HUES64 (cell line): ENCODE data around the gene PDS5B.

Source experiments
- H3K27ac ChIP-seq: 2 replicates; pipeline ENCODE4 v1.7.0; 2013; ENCODE audit warnings: low read depth, low read length, inconsistent platforms
- H3K27me3 ChIP-seq: 2 replicates; pipeline ENCODE4 v1.6.1; 2013; ENCODE audit warnings: mild to moderate bottlenecking, low read length; ENCODE audit not compliant: insufficient read depth
- H3K36me3 ChIP-seq: 2 replicates; pipeline ENCODE4 v1.6.1; 2013; ENCODE audit warnings: mild to moderate bottlenecking, low read length; ENCODE audit not compliant: insufficient read depth
- H3K4me1 ChIP-seq: 2 replicates; pipeline ENCODE4 v1.6.1; 2013; ENCODE audit warnings: mild to moderate bottlenecking, low read length, moderate library complexity; ENCODE audit not compliant: insufficient read depth
- H3K4me3 ChIP-seq: 2 replicates; pipeline ENCODE4 v1.5.1; 2013; ENCODE audit warnings: mild to moderate bottlenecking, low read length, moderate library complexity
- H3K9ac ChIP-seq: 2 replicates; pipeline ENCODE4 v1.6.1; 2013; ENCODE audit warnings: mild to moderate bottlenecking, low read depth, low read length
- H3K9me3 ChIP-seq: 2 replicates; pipeline ENCODE4 v1.6.1; 2013; ENCODE audit warnings: low read depth, low read length; ENCODE audit not compliant: insufficient read depth
- WGBS: fragments of 150-250, 120-280 bp; methylation state at CpG from one replicate; pipeline ENCODE4 v1.1.7; 2013; ENCODE audit warnings: missing lambda C conversion rate; 5-methylcytosine and 5-hydroxymethylcytosine counted together

The PDS5B gene

GRCh38 chr13:32589471-32589870 lies 3.2 kb downstream of the PDS5B start:
- Histone ChIP-seq H3K27me3 (peaks cover 8% of the 10 kb centered on the region), H3K9me3 (no peaks in the 10 kb centered on the region), H3K36me3 (no peaks in the 10 kb centered on the region), H3K4me1 (peaks cover 25% of the 10 kb centered on the region), H3K27ac (no peak overlapping the region), H3K9ac (no peak overlapping the region), H3K4me3 (no peak overlapping the region)
- WGBS, result 90% methylated on average over 8 of the region's 8 CpGs

- no peaks in the 10 kb centered on the region for H3K9me3 ChIP-seq
Observed at GRCh38 chr13:32590266-32590665, 4.0 kb downstream of the PDS5B start.

GRCh38 chr13:32592082-32592481 lies 5.8 kb downstream of the PDS5B start:
- no peak overlapping the region for H3K4me3 ChIP-seq
- H3K9ac ChIP-seq, result no peak overlapping the region
- no peaks in the 10 kb centered on the region for H3K36me3 ChIP-seq
- H3K9me3 ChIP-seq, result no peaks in the 10 kb centered on the region
- no peaks in the 10 kb centered on the region for H3K27me3 ChIP-seq
- no peak overlapping the region for H3K27ac ChIP-seq
- peaks cover 25% of the 10 kb centered on the region for H3K4me1 ChIP-seq
- WGBS, result 93% methylated on average over 8 of the region's 8 CpGs

More at GRCh38 chr13:32590266-32590665, 4.0 kb downstream of the PDS5B start:
- no peak overlapping the region for H3K27ac ChIP-seq
- H3K27me3 ChIP-seq, result peaks cover 3% of the 10 kb centered on the region
- 73% methylated on average over 2 of the region's 2 CpGs for WGBS
- no peaks in the 10 kb centered on the region for H3K36me3 ChIP-seq
- no peak overlapping the region for H3K4me3 ChIP-seq
- no peak overlapping the region for H3K9ac ChIP-seq
- H3K4me1 ChIP-seq, result peaks cover 25% of the 10 kb centered on the region

- no peaks in the 10 kb centered on the region for H3K36me3 ChIP-seq
- no peaks in the 10 kb centered on the region for H3K27me3 ChIP-seq
Observed at GRCh38 chr13:32594157-32594738, 8.0 kb downstream of the PDS5B start.

GRCh38 chr13:32595306-32595705 lies 9.1 kb downstream of the PDS5B start:
- 92% methylated on average over 1 of the region's 2 CpGs for WGBS
- no peaks in the 10 kb centered on the region for H3K36me3 ChIP-seq
- no peaks in the 10 kb centered on the region for H3K27me3 ChIP-seq

More at GRCh38 chr13:32594157-32594738, 8.0 kb downstream of the PDS5B start:
- peaks cover 14% of the 10 kb centered on the region for H3K4me1 ChIP-seq
- no peak overlapping the region for H3K4me3 ChIP-seq
- no peak overlapping the region for H3K9ac ChIP-seq
- no peaks in the 10 kb centered on the region for H3K9me3 ChIP-seq
- no peak overlapping the region for H3K27ac ChIP-seq

GRCh38 chr13:32600890-32601289 lies 14.6 kb downstream of the PDS5B start:
- no peaks in the 10 kb centered on the region for H3K9me3 ChIP-seq
- no peaks in the 10 kb centered on the region for H3K36me3 ChIP-seq
- no peaks in the 10 kb centered on the region for H3K27me3 ChIP-seq
- no peak overlapping the region for H3K9ac ChIP-seq
- WGBS, result 92% methylated on average over 2 of the region's 2 CpGs
- H3K4me1 ChIP-seq, result no peaks in the 10 kb centered on the region
- H3K4me3 ChIP-seq, result no peak overlapping the region
- H3K27ac ChIP-seq, result no peak overlapping the region

More at GRCh38 chr13:32595306-32595705, 9.1 kb downstream of the PDS5B start:
- Histone ChIP-seq H3K27ac (no peak overlapping the region), H3K9ac (no peak overlapping the region), H3K4me1 (peaks cover 4% of the 10 kb centered on the region), H3K9me3 (no peaks in the 10 kb centered on the region), H3K4me3 (no peak overlapping the region)

GRCh38 chr13:32609428-32609827 lies 23.2 kb downstream of the PDS5B start:
- Histone ChIP-seq H3K4me1 (0 out of 2 replicates have a peak, but pooled peaks cover 4% of the 10 kb centered on the region), H3K36me3 (peaks cover 8% of the 10 kb centered on the region), H3K9me3 (peaks cover 19% of the 10 kb centered on the region), H3K9ac (no peak overlapping the region), H3K27me3 (no peaks in the 10 kb centered on the region), H3K4me3 (no peak overlapping the region), H3K27ac (no peak overlapping the region)
- WGBS, result 100% methylated on average over 1 of the region's 1 CpG

GRCh38 chr13:32610538-32610937 lies 24.3 kb downstream of the PDS5B start:
- peaks cover 8% of the 10 kb centered on the region for H3K36me3 ChIP-seq
- WGBS, result no CpG with 5 or more reads among the region's 1 CpG
- no peaks in the 10 kb centered on the region for H3K27me3 ChIP-seq
- H3K4me3 ChIP-seq, result no peak overlapping the region
- 0 out of 2 replicates have a peak, but pooled peaks cover 4% of the 10 kb centered on the region for H3K4me1 ChIP-seq
- H3K9me3 ChIP-seq, result peaks cover 19% of the 10 kb centered on the region
- H3K9ac ChIP-seq, result no peak overlapping the region
- H3K27ac ChIP-seq, result no peak overlapping the region

- Histone ChIP-seq H3K4me1 (0 out of 2 replicates have a peak, but pooled peaks cover 4% of the 10 kb centered on the region), H3K4me3 (no peak overlapping the region), H3K27ac (no peak overlapping the region), H3K36me3 (peaks cover 8% of the 10 kb centered on the region), H3K27me3 (no peaks in the 10 kb centered on the region), H3K9me3 (peaks cover 19% of the 10 kb centered on the region), H3K9ac (no peak overlapping the region)
- WGBS, result 92% methylated on average over 1 of the region's 1 CpG
Observed at GRCh38 chr13:32610977-32611376, 24.7 kb downstream of the PDS5B start.

- Histone ChIP-seq H3K4me1 (no peaks in the 10 kb centered on the region), H3K36me3 (no peaks in the 10 kb centered on the region), H3K9ac (no peak overlapping the region), H3K27me3 (no peaks in the 10 kb centered on the region), H3K9me3 (peaks cover 6% of the 10 kb centered on the region; the same call in 1 of the 2 replicates), H3K4me3 (no peak overlapping the region), H3K27ac (no peak overlapping the region)
- WGBS, result 79% methylated on average over 4 of the region's 5 CpGs
Observed at GRCh38 chr13:32616883-32617511, 30.7 kb downstream of the PDS5B start.

- H3K4me1 ChIP-seq, result peaks cover 19% of the 10 kb centered on the region
- H3K4me3 ChIP-seq, result no peak overlapping the region
- H3K36me3 ChIP-seq, result no peaks in the 10 kb centered on the region
- peaks cover 19% of the 10 kb centered on the region for H3K9me3 ChIP-seq
- no peak overlapping the region for H3K9ac ChIP-seq
- 93% methylated on average over 3 of the region's 3 CpGs for WGBS
- no peak overlapping the region for H3K27ac ChIP-seq
- no peaks in the 10 kb centered on the region for H3K27me3 ChIP-seq
Observed at GRCh38 chr13:32622827-32623226, 36.6 kb downstream of the PDS5B start.
